IPS-18a (cell line): ENCODE results near the gene DYNAP.

Experiments used
- H3K27ac ChIP-seq: one replicate; pipeline ENCODE4 v1.5.1; 2013; ENCODE audit warnings: low read length
- H3K27me3 ChIP-seq: one replicate; pipeline ENCODE4 v1.6.1; 2013; ENCODE audit warnings: mild to moderate bottlenecking, low read length; ENCODE audit not compliant: control insufficient read depth, insufficient read depth
- H3K36me3 ChIP-seq: one replicate; pipeline ENCODE4 v1.6.1; 2013; ENCODE audit warnings: low read depth, low read length; ENCODE audit not compliant: control insufficient read depth
- H3K4me1 ChIP-seq: one replicate; pipeline ENCODE4 v1.6.1; 2013; ENCODE audit warnings: low read depth, low read length; ENCODE audit not compliant: control insufficient read depth
- H3K4me3 ChIP-seq: one replicate; pipeline ENCODE4 v1.5.1; 2013; ENCODE audit warnings: low read length
- H3K9ac ChIP-seq: one replicate; pipeline ENCODE4 v1.6.1; 2013; ENCODE audit warnings: mild to moderate bottlenecking, low read length, moderate library complexity
- H3K9me3 ChIP-seq: one replicate; pipeline ENCODE4 v1.6.1; 2013; ENCODE audit warnings: low read depth, low read length; ENCODE audit not compliant: control insufficient read depth

DYNAP gene

GRCh38 chr18:54606835-54607212 lies 15.8 kb downstream of the DYNAP start:
- Histone ChIP-seq H3K9me3 (no peaks in the 10 kb centered on the region), H3K4me3 (no peak overlapping the region), H3K27ac (peak overlapping the region; percentile 72), H3K36me3 (no peaks in the 10 kb centered on the region), H3K4me1 (peaks cover 35% of the 10 kb centered on the region), H3K27me3 (no peaks in the 10 kb centered on the region), H3K9ac (no peak overlapping the region)

GRCh38 chr18:54607213-54608027 lies 16.4 kb downstream of the DYNAP start:
- peaks cover 31% of the 10 kb centered on the region for H3K4me1 ChIP-seq
- H3K9ac ChIP-seq: peak overlapping the region; percentile 33
- H3K27ac ChIP-seq: peak overlapping the region; percentile 72

GRCh38 chr18:54608028-54608642 lies 17.1 kb downstream of the DYNAP start:
- H3K9ac ChIP-seq: peak overlapping the region; percentile 33

More at GRCh38 chr18:54607213-54608027, 16.4 kb downstream of the DYNAP start:
- Histone ChIP-seq H3K27me3 (no peaks in the 10 kb centered on the region), H3K36me3 (no peaks in the 10 kb centered on the region), H3K4me3 (peak overlapping the region; percentile 8), H3K9me3 (no peaks in the 10 kb centered on the region)

GRCh38 chr18:54611816-54612215 lies 20.8 kb downstream of the DYNAP start:
- Histone ChIP-seq H3K9me3 (no peaks in the 10 kb centered on the region), H3K36me3 (no peaks in the 10 kb centered on the region), H3K4me3 (no peak overlapping the region), H3K27me3 (no peaks in the 10 kb centered on the region), H3K9ac (no peak overlapping the region), H3K4me1 (peaks cover 24% of the 10 kb centered on the region), H3K27ac (no peak overlapping the region)

More at GRCh38 chr18:54608028-54608642, 17.1 kb downstream of the DYNAP start:
- H3K27me3 ChIP-seq: no peaks in the 10 kb centered on the region
- peaks cover 31% of the 10 kb centered on the region for H3K4me1 ChIP-seq
- H3K27ac ChIP-seq: peak overlapping the region; percentile 72
- H3K36me3 ChIP-seq: no peaks in the 10 kb centered on the region
- no peaks in the 10 kb centered on the region for H3K9me3 ChIP-seq
- peak overlapping the region; percentile 8 for H3K4me3 ChIP-seq

GRCh38 chr18:54612237-54612636 lies 21.2 kb downstream of the DYNAP start:
- no peak overlapping the region for H3K4me3 ChIP-seq
- H3K9me3 ChIP-seq: no peaks in the 10 kb centered on the region
- H3K4me1 ChIP-seq: peaks cover 20% of the 10 kb centered on the region
- no peak overlapping the region for H3K27ac ChIP-seq
- H3K36me3 ChIP-seq: no peaks in the 10 kb centered on the region
- no peak overlapping the region for H3K9ac ChIP-seq
- H3K27me3 ChIP-seq: no peaks in the 10 kb centered on the region

GRCh38 chr18:54613174-54613573 lies 22.1 kb downstream of the DYNAP start:
- H3K9me3 ChIP-seq: no peaks in the 10 kb centered on the region
- no peak overlapping the region for H3K4me3 ChIP-seq
- no peak overlapping the region for H3K27ac ChIP-seq
- H3K9ac ChIP-seq: no peak overlapping the region
- H3K4me1 ChIP-seq: peaks cover 11% of the 10 kb centered on the region
- H3K36me3 ChIP-seq: no peaks in the 10 kb centered on the region
- H3K27me3 ChIP-seq: no peaks in the 10 kb centered on the region

GRCh38 chr18:54616220-54616848 lies 25.3 kb downstream of the DYNAP start:
- Histone ChIP-seq H3K27ac (no peak overlapping the region), H3K4me1 (no peaks in the 10 kb centered on the region), H3K27me3 (no peaks in the 10 kb centered on the region), H3K36me3 (no peaks in the 10 kb centered on the region), H3K9me3 (no peaks in the 10 kb centered on the region), H3K4me3 (no peak overlapping the region), H3K9ac (no peak overlapping the region)

GRCh38 chr18:54622084-54622483 lies 31.0 kb downstream of the DYNAP start:
- Histone ChIP-seq H3K27ac (no peak overlapping the region), H3K9ac (no peak overlapping the region), H3K4me3 (no peak overlapping the region), H3K36me3 (no peaks in the 10 kb centered on the region), H3K27me3 (no peaks in the 10 kb centered on the region), H3K9me3 (peaks cover 20% of the 10 kb centered on the region), H3K4me1 (no peaks in the 10 kb centered on the region)

- H3K36me3 ChIP-seq: no peaks in the 10 kb centered on the region
These were observed 35.7 kb downstream of the DYNAP start for GRCh38 chr18:54626779-54627178.

GRCh38 chr18:54630963-54631362 lies 39.9 kb downstream of the DYNAP start:
- no peak overlapping the region for H3K9ac ChIP-seq
- no peaks in the 10 kb centered on the region for H3K36me3 ChIP-seq

More at GRCh38 chr18:54626779-54627178, 35.7 kb downstream of the DYNAP start:
- peaks cover 26% of the 10 kb centered on the region for H3K9me3 ChIP-seq
- H3K4me3 ChIP-seq: no peak overlapping the region
- no peak overlapping the region for H3K9ac ChIP-seq
- H3K4me1 ChIP-seq: no peaks in the 10 kb centered on the region
- H3K27me3 ChIP-seq: no peaks in the 10 kb centered on the region
- H3K27ac ChIP-seq: no peak overlapping the region

GRCh38 chr18:54636217-54636616 lies 45.2 kb downstream of the DYNAP start:
- H3K9ac ChIP-seq: no peak overlapping the region
- H3K4me1 ChIP-seq: no peaks in the 10 kb centered on the region
- H3K27me3 ChIP-seq: no peaks in the 10 kb centered on the region
- no peaks in the 10 kb centered on the region for H3K36me3 ChIP-seq
- no peak overlapping the region for H3K27ac ChIP-seq
- no peak overlapping the region for H3K4me3 ChIP-seq
- H3K9me3 ChIP-seq: no peaks in the 10 kb centered on the region

More at GRCh38 chr18:54630963-54631362, 39.9 kb downstream of the DYNAP start:
- H3K4me1 ChIP-seq: no peaks in the 10 kb centered on the region
- H3K27ac ChIP-seq: no peak overlapping the region
- H3K4me3 ChIP-seq: no peak overlapping the region
- no peaks in the 10 kb centered on the region for H3K27me3 ChIP-seq
- H3K9me3 ChIP-seq: peaks cover 6% of the 10 kb centered on the region
